ENCODE results near the gene PIEZO2.

Gene PIEZO2

GRCh38 chr18:10750191-10751035 lies 399.0 kb downstream of the PIEZO2 start:
- H3K9ac ChIP-seq (ENCODE audit: insufficient read length, low read depth), result no peak overlapping the region
- no peaks in the 10 kb centered on the region for H3K4me1 ChIP-seq (ENCODE audit: insufficient read depth, insufficient read length)
- H3K9me3 ChIP-seq (ENCODE audit: insufficient read depth, low read length), result no peaks in the 10 kb centered on the region
- no peak for DNase-seq (ENCODE audit: low read depth, low spot score)
- H3K27me3 ChIP-seq (ENCODE audit: insufficient read depth, insufficient read length), result no peaks in the 10 kb centered on the region
- no peak overlapping the region for H3K4me3 ChIP-seq (ENCODE audit: insufficient read length, low read depth)
- TF ChIP-seq YY1 (IDR thresholded peaks at IDR 0.05; ENCODE audit: insufficient read depth, insufficient read length), result no peak
- TF ChIP-seq SUZ12 (IDR thresholded peaks at IDR 0.05; ENCODE audit: extremely low read depth, insufficient read depth, insufficient read length), result no peak
- no peak for TF ChIP-seq ZNF274 (IDR thresholded peaks at IDR 0.05; ENCODE audit: low read depth, low read length)
- H3K36me3 ChIP-seq (ENCODE audit: insufficient read depth, insufficient read length, low read length), result peaks cover 4% of the 10 kb centered on the region

DNA sequence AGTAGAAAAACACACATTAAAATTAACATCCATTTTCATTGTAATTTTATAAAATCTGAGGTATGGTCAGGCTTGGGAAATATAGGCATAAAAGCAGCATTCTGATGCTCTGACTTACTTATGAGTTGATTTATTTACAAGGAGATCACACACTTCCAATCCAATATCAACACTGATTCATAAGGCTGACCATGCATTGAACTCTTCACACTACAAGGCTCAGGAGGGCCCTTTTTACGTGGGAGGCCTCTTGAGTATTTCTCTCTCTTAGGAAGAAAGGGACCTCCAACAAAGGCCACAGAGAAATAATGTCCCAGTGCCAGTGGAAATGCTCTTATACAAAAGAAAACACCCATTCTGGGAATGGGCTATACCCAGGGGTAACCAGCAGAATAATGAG lies 400.7 kb downstream of the PIEZO2 start:
- Histone ChIP-seq H3K36me3 (ENCODE audit: insufficient read depth, insufficient read length, low read length) (no peaks in the 10 kb centered on the region), H3K9me3 (ENCODE audit: insufficient read depth, low read length) (no peaks in the 10 kb centered on the region), H3K9ac (ENCODE audit: insufficient read length, low read depth) (no peak overlapping the region), H3K4me3 (ENCODE audit: insufficient read length, low read depth) (no peak overlapping the region), H3K27me3 (ENCODE audit: insufficient read depth, insufficient read length) (no peaks in the 10 kb centered on the region), H3K4me1 (ENCODE audit: insufficient read depth, insufficient read length) (no peaks in the 10 kb centered on the region)
- no peak for DNase-seq (ENCODE audit: low read depth, low spot score)
- TF ChIP-seq SUZ12 (IDR thresholded peaks at IDR 0.05; ENCODE audit: extremely low read depth, insufficient read depth, insufficient read length) (no peak), ZNF274 (IDR thresholded peaks at IDR 0.05; ENCODE audit: low read depth, low read length) (no peak), YY1 (IDR thresholded peaks at IDR 0.05; ENCODE audit: insufficient read depth, insufficient read length) (no peak)

GRCh38 chr18:10745971-10746370 lies 403.4 kb downstream of the PIEZO2 start:
- no peaks in the 10 kb centered on the region for H3K4me1 ChIP-seq (ENCODE audit: insufficient read depth, insufficient read length)
- H3K36me3 ChIP-seq (ENCODE audit: insufficient read depth, insufficient read length, low read length), result no peaks in the 10 kb centered on the region
- H3K9me3 ChIP-seq (ENCODE audit: insufficient read depth, low read length), result no peaks in the 10 kb centered on the region
- no peak overlapping the region for H3K4me3 ChIP-seq (ENCODE audit: insufficient read length, low read depth)
- no peak for DNase-seq (ENCODE audit: low read depth, low spot score)
- H3K9ac ChIP-seq (ENCODE audit: insufficient read length, low read depth), result no peak overlapping the region
- TF ChIP-seq SUZ12 (IDR thresholded peaks at IDR 0.05; ENCODE audit: extremely low read depth, insufficient read depth, insufficient read length), result no peak
- TF ChIP-seq ZNF274 (IDR thresholded peaks at IDR 0.05; ENCODE audit: low read depth, low read length), result no peak
- no peak for TF ChIP-seq YY1 (IDR thresholded peaks at IDR 0.05; ENCODE audit: insufficient read depth, insufficient read length)
- H3K27me3 ChIP-seq (ENCODE audit: insufficient read depth, insufficient read length), result no peaks in the 10 kb centered on the region

DNA sequence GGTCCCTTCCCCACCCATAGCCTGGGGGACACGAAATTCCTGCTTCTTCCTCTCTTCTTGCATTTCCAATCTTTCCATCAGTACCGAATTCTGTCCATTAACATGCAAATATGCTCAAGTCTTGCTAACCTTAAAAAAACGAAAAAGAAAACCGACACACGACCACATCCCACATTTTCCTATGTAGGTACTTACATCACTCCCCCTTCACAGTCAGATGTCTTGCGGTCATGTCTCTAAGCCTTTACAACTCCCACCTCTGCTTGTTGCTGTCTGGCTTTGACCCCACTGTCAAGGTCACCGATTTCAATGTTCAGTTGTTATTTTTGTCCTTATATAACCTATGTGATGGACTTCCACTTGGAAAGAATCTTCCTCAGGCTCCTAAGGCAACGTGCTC lies 404.1 kb downstream of the PIEZO2 start:
- H3K36me3 ChIP-seq (ENCODE audit: insufficient read depth, insufficient read length, low read length), result no peaks in the 10 kb centered on the region

DNA sequence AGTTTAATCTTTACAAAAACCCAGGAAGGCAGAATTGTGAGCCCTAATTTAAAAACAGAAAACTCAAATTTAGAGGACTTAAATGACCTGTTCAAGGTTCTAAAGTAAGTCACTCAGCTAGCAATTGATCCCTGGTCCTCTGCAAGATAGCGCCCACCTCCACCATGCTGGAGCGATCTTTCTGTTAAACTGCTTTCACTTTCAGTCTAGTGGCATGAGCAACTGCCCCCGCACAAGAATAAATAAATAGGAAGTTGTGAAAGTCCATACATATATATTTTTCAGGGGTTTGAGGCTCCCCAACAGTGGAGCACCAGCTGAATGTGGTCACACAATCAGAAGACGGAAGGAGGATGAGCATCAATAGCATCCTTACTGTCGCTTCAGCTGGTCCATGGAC lies 405.6 kb downstream of the PIEZO2 start:
- H3K36me3 ChIP-seq (ENCODE audit: insufficient read depth, insufficient read length, low read length), result no peaks in the 10 kb centered on the region
- no peak for TF ChIP-seq SUZ12 (IDR thresholded peaks at IDR 0.05; ENCODE audit: extremely low read depth, insufficient read depth, insufficient read length)
- H3K9me3 ChIP-seq (ENCODE audit: insufficient read depth, low read length), result no peaks in the 10 kb centered on the region
- H3K27me3 ChIP-seq (ENCODE audit: insufficient read depth, insufficient read length), result no peaks in the 10 kb centered on the region
- H3K4me3 ChIP-seq (ENCODE audit: insufficient read length, low read depth), result no peak overlapping the region
- H3K9ac ChIP-seq (ENCODE audit: insufficient read length, low read depth), result no peak overlapping the region
- DNase-seq (ENCODE audit: low read depth, low spot score), result no peak
- H3K4me1 ChIP-seq (ENCODE audit: insufficient read depth, insufficient read length), result no peaks in the 10 kb centered on the region

More for the DNA sequence above, 404.1 kb downstream of the PIEZO2 start:
- Histone ChIP-seq H3K27me3 (ENCODE audit: insufficient read depth, insufficient read length) (no peaks in the 10 kb centered on the region), H3K9ac (ENCODE audit: insufficient read length, low read depth) (no peak overlapping the region), H3K9me3 (ENCODE audit: insufficient read depth, low read length) (no peaks in the 10 kb centered on the region), H3K4me3 (ENCODE audit: insufficient read length, low read depth) (no peak overlapping the region), H3K4me1 (ENCODE audit: insufficient read depth, insufficient read length) (no peaks in the 10 kb centered on the region)
- no peak for TF ChIP-seq SUZ12 (IDR thresholded peaks at IDR 0.05; ENCODE audit: extremely low read depth, insufficient read depth, insufficient read length)
- TF ChIP-seq ZNF274 (IDR thresholded peaks at IDR 0.05; ENCODE audit: low read depth, low read length), result no peak
- no peak for TF ChIP-seq YY1 (IDR thresholded peaks at IDR 0.05; ENCODE audit: insufficient read depth, insufficient read length)
- no peak for DNase-seq (ENCODE audit: low read depth, low spot score)

GRCh38 chr18:10739152-10739551 lies 410.2 kb downstream of the PIEZO2 start:
- no peak for DNase-seq (ENCODE audit: low read depth, low spot score)

GRCh38 chr18:10736984-10737383 lies 412.4 kb downstream of the PIEZO2 start:
- no peaks in the 10 kb centered on the region for H3K4me1 ChIP-seq (ENCODE audit: insufficient read depth, insufficient read length)
- no peaks in the 10 kb centered on the region for H3K36me3 ChIP-seq (ENCODE audit: insufficient read depth, insufficient read length, low read length)
- TF ChIP-seq ZNF274 (IDR thresholded peaks at IDR 0.05; ENCODE audit: low read depth, low read length) (no peak), YY1 (IDR thresholded peaks at IDR 0.05; ENCODE audit: insufficient read depth, insufficient read length) (no peak), SUZ12 (IDR thresholded peaks at IDR 0.05; ENCODE audit: extremely low read depth, insufficient read depth, insufficient read length) (no peak)
- no peaks in the 10 kb centered on the region for H3K9me3 ChIP-seq (ENCODE audit: insufficient read depth, low read length)
- H3K4me3 ChIP-seq (ENCODE audit: insufficient read length, low read depth), result no peak overlapping the region
- no peaks in the 10 kb centered on the region for H3K27me3 ChIP-seq (ENCODE audit: insufficient read depth, insufficient read length)
- no peak for DNase-seq (ENCODE audit: low read depth, low spot score)
- H3K9ac ChIP-seq (ENCODE audit: insufficient read length, low read depth), result no peak overlapping the region

More at GRCh38 chr18:10739152-10739551, 410.2 kb downstream of the PIEZO2 start:
- H3K4me3 ChIP-seq (ENCODE audit: insufficient read length, low read depth), result no peak overlapping the region
- H3K9ac ChIP-seq (ENCODE audit: insufficient read length, low read depth), result no peak overlapping the region
- H3K9me3 ChIP-seq (ENCODE audit: insufficient read depth, low read length), result no peaks in the 10 kb centered on the region
- no peak for TF ChIP-seq YY1 (IDR thresholded peaks at IDR 0.05; ENCODE audit: insufficient read depth, insufficient read length)
- TF ChIP-seq ZNF274 (IDR thresholded peaks at IDR 0.05; ENCODE audit: low read depth, low read length), result no peak
- TF ChIP-seq SUZ12 (IDR thresholded peaks at IDR 0.05; ENCODE audit: extremely low read depth, insufficient read depth, insufficient read length), result no peak
- no peaks in the 10 kb centered on the region for H3K4me1 ChIP-seq (ENCODE audit: insufficient read depth, insufficient read length)
- no peaks in the 10 kb centered on the region for H3K27me3 ChIP-seq (ENCODE audit: insufficient read depth, insufficient read length)
- no peaks in the 10 kb centered on the region for H3K36me3 ChIP-seq (ENCODE audit: insufficient read depth, insufficient read length, low read length)

Data from NT2/D1 (cell line).